Colonic mucosa (tissue), 4 donors: ENCODE measurements around the gene MRNIP. TPM values are rescaled to one million over a fixed set of nuclear protein-coding genes. Genes with fewer than 3 reads are reported as not detected.

Experiments
- DNase-seq: peaks from one replicate; pipeline ENCODE4 v3.0.0-alpha.2; 2020
- H3K27ac ChIP-seq: fragments of 200-600 bp; one replicate; pipeline ENCODE4 v1.8.0; 2021
- H3K27me3 ChIP-seq: fragments of 200-600 bp; one replicate; pipeline ENCODE4 v1.8.0; 2021
- H3K36me3 ChIP-seq: fragments of 200-600 bp; one replicate; pipeline ENCODE4 v1.8.0; 2021
- H3K4me1 ChIP-seq: fragments of 200-600 bp; one replicate; pipeline ENCODE4 v1.8.0; 2021; ENCODE audit warnings: mild to moderate bottlenecking
- H3K4me3 ChIP-seq: fragments of 200-600 bp; one replicate; pipeline ENCODE4 v1.8.0; 2021
- H3K9ac ChIP-seq, 2 donors: one replicate each; pipeline ENCODE4 v1.7.0; 2013; ENCODE audit warnings: control low read depth in 2 of 2, low read depth in 2 of 2, low read length in 2 of 2
- H3K9me3 ChIP-seq: fragments of 200-600 bp; one replicate; pipeline ENCODE4 v1.8.0; 2021
- intact Hi-C: fragments of 100-400 bp; cut with DNase I; formaldehyde crosslinking; loops from one replicate; pipeline ENCODE4 v1.14.1; 2022
- total RNA-seq, 2 donors: library from RNA; stranded (reverse); fragmentation: NEBNext Ultra II Directional in 1 of 2; extraction: Animal tissue kit (Norgen Biotek cat#: 25700) in 1 of 2; gene quantifications; one replicate each; pipeline ENCODE4 v1.2.1, GENCODE V29; 2021
- TF ChIP-seq, protein P1 (sequence below): fragments of 200-600 bp; IDR thresholded peaks from one replicate; pipeline ENCODE4 v1.8.0; 2022; ENCODE audit warnings: antibody characterized with exemption, mild to moderate bottlenecking
- donor health status: healthy.
- donor health status: DM: no; HTN: no; CAD: no.
- donor health status: DM: no; HTN: no; CAD: no.

MRNIP gene
- total RNA-seq, 2 donors from 2014 or later, result 8.6 to 17.5 TPM

DNA sequence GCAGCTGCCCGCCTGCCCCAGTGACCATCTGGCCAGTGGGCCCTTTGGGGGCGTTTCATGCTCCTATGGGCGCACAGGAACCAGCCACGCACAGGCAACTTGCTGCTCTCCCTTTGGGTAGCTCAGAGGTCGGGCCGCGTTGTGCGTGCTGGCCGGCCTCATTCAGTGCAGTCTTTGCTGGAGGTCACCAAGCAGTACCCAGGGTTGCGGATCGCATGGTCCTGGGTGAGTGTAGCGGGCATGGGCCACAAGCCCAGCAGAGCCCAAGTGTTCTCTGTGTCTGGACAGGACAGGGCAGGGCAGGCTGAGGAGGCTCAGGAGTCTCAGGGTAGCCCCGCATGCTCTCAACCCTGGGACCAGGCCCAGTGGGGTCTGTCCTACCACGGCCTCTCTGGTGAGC, 9.9 kb upstream of the MRNIP start:
- H3K4me3 ChIP-seq, result no peak overlapping the region
- TF ChIP-seq, protein P1, sequence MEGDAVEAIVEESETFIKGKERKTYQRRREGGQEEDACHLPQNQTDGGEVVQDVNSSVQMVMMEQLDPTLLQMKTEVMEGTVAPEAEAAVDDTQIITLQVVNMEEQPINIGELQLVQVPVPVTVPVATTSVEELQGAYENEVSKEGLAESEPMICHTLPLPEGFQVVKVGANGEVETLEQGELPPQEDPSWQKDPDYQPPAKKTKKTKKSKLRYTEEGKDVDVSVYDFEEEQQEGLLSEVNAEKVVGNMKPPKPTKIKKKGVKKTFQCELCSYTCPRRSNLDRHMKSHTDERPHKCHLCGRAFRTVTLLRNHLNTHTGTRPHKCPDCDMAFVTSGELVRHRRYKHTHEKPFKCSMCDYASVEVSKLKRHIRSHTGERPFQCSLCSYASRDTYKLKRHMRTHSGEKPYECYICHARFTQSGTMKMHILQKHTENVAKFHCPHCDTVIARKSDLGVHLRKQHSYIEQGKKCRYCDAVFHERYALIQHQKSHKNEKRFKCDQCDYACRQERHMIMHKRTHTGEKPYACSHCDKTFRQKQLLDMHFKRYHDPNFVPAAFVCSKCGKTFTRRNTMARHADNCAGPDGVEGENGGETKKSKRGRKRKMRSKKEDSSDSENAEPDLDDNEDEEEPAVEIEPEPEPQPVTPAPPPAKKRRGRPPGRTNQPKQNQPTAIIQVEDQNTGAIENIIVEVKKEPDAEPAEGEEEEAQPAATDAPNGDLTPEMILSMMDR, result no peak
- H3K36me3 ChIP-seq, result peaks cover 20% of the 10 kb centered on the region
- intact Hi-C loops, result no loop called here
- DNase-seq, result no peak
- H3K9me3 ChIP-seq, result no peaks in the 10 kb centered on the region
- H3K4me1 ChIP-seq, result no peaks in the 10 kb centered on the region
- H3K27me3 ChIP-seq, result no peaks in the 10 kb centered on the region
- H3K27ac ChIP-seq, result no peak overlapping the region
- H3K9ac ChIP-seq, result no peak overlapping the region

DNA sequence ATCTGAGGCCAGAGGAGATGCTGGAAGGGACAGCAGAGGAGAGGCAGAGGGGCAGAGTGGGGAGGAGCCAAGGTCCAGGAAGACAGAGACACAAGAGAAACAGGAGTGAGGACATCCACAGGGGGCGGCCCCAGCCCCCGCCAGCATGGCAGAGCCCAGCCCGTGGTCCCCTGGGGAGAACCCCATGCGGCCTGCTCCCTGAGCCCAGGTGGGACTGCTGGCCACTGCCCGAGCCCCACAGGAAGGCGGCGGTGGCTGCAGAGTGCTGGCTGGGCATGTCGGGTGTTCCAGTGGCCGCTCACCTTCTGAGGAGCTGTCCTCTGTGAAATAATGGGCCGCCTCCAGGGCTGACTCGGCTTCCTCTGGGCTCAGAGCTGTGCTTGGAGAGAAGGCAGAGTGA, 8.9 kb upstream of the MRNIP start:
- no peaks in the 10 kb centered on the region for H3K4me1 ChIP-seq
- H3K9ac ChIP-seq, result no peak overlapping the region
- H3K27me3 ChIP-seq, result no peaks in the 10 kb centered on the region
- intact Hi-C loops, result no loop called here
- no peak for DNase-seq
- no peak overlapping the region for H3K4me3 ChIP-seq
- H3K27ac ChIP-seq, result no peak overlapping the region
- no peaks in the 10 kb centered on the region for H3K9me3 ChIP-seq
- peaks cover 15% of the 10 kb centered on the region for H3K36me3 ChIP-seq
- TF ChIP-seq, protein P1, result no peak

DNA sequence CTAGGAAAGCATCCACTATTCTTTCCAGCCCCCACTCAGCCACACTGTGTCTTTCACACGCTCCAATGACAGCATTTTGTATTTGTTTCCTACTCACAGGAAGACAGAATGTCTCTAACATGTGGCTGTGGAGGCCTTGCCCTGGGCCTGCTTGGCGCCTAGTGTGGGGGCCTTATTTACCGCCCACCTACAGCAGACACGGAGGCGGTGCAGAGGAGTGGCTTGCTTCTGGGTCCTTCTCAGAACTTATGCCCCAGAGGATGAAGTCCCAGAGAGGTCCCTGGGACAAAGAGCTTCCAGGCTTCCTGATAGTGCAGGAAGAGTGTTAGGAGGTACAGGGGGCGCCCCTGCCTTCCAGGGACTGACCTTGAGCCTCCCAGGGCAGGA, 8.5 kb upstream of the MRNIP start:
- Histone ChIP-seq H3K4me1 (no peaks in the 10 kb centered on the region), H3K27me3 (no peaks in the 10 kb centered on the region), H3K36me3 (peaks cover 11% of the 10 kb centered on the region), H3K9me3 (no peaks in the 10 kb centered on the region), H3K27ac (no peak overlapping the region), H3K4me3 (no peak overlapping the region), H3K9ac (no peak overlapping the region)
- DNase-seq, result no peak
- TF ChIP-seq, protein P1, result no peak
- intact Hi-C loops, result no loop called here

DNA sequence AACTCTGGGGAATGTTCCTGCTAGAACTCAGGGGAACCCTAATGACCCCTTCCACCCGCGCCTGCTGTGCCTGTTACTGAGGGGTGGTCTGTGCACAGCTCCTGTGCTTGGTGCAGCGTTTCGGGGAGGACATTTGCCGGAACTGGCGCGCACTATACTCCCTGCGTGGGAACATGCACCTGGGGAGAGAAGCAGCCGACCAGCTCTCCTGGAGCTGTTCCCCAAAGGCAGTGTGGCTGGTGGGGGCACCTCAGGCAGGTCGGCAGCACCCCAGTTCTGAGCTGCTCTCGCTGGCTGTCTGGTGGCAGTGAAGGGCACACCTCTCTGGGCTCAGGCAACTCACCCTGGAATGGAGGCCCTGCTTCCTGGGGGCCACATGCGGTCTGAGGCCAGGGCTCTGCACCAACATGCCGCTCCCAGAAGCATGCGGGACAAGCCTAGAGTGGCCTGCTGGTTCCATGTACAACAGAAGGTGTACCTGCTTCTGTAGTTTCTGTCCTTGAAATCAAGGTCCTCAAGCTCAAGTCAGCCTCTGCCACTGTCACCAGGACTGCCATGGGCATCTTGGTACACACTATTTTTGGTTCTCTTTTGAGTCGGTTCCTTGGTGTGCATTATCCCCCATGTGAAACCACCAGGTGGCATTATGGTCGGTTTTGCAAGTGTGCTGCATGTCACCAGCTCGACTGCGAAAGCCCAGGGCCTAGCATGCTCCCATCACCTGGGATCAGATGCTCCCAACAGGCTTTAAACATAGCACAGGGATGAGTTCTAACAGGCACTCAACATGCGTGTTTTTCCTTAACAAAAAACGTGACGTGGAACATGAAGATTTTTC, 7.8 kb upstream of the MRNIP start:
- Histone ChIP-seq H3K9me3 (no peaks in the 10 kb centered on the region), H3K27ac (no peak overlapping the region), H3K9ac (no peak overlapping the region), H3K36me3 (peaks cover 11% of the 10 kb centered on the region), H3K4me3 (no peak overlapping the region), H3K27me3 (no peaks in the 10 kb centered on the region), H3K4me1 (no peaks in the 10 kb centered on the region)
- TF ChIP-seq, protein P1, result no peak
- intact Hi-C loops, result no loop called here
- no peak for DNase-seq

DNA sequence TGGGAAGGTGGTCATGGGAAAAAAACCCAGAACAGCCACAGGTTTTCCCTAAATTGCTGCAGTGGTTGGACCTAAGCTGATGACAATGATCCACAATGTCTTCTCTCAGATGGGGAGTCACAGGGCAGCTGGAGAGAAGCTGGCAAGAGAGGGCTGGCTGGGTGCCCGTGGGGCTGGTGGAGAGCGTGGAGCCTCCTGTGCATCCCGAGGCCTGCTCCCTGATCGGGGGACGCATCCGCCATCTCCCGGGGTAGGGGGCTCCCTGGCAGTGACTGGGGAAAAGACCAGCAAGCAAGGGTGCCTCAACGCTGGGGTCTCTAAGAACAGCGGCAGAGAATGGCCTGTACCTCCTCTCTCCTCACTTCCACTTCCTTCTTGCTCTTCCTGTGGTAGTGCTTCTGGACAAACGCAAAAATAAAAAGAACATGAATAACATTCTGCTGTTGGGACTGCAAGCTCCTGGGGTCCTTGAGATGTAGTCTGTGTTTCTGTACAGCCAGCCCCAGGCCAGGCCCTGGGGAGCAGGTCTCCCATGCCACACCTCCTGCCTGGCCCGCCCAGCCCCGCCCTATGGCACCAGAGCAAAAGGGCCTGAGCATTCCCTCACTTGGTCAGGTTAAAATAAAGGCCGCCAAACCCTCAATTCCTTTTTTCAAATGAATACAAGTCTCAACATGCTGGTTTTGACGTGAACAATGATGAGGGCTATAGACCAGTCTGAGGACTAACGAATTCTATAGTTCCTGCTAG, 7.0 kb upstream of the MRNIP start:
- DNase-seq, result no peak
- Histone ChIP-seq H3K27ac (no peak overlapping the region), H3K9me3 (no peaks in the 10 kb centered on the region)

More for the DNA sequence above, 7.0 kb upstream of the MRNIP start:
- Histone ChIP-seq H3K4me1 (no peaks in the 10 kb centered on the region), H3K4me3 (no peak overlapping the region), H3K36me3 (peaks cover 11% of the 10 kb centered on the region), H3K9ac (no peak overlapping the region), H3K27me3 (no peaks in the 10 kb centered on the region)
- TF ChIP-seq, protein P1, result no peak
- intact Hi-C loops, result no loop called here
